Measurements from ENCODE around the gene KCNC3.

The KCNC3 gene

GRCh38 chr19:50308991-50309390, 20.2 kb downstream of the KCNC3 start:
- no peak for DNase-seq (ENCODE audit: low read depth in 1 of 2, low spot score in 1 of 2)
- in situ Hi-C loops (cut with HindIII; ENCODE audit: low pct_unique_long_range_greater_than_20kb, low sequenced_read_pairs): no loop called here
- TF ChIP-seq JUND (IDR thresholded peaks at IDR 0.05; ENCODE audit: low read depth): no peak

GRCh38 chr19:50303558-50303957, 25.6 kb downstream of the KCNC3 start:
- no peak for DNase-seq (ENCODE audit: low read depth in 1 of 2, low spot score in 1 of 2)
- TF ChIP-seq JUND (IDR thresholded peaks at IDR 0.05; ENCODE audit: low read depth): no peak
- in situ Hi-C loops (cut with HindIII; ENCODE audit: low pct_unique_long_range_greater_than_20kb, low sequenced_read_pairs): no loop called here

- no peak for TF ChIP-seq JUND (IDR thresholded peaks at IDR 0.05; ENCODE audit: low read depth)
- in situ Hi-C loops (cut with HindIII; ENCODE audit: low pct_unique_long_range_greater_than_20kb, low sequenced_read_pairs): no loop called here
- no peak for DNase-seq (ENCODE audit: low read depth in 1 of 2, low spot score in 1 of 2)
Measured at GRCh38 chr19:50301607-50301971, 27.6 kb downstream of the KCNC3 start.

- TF ChIP-seq JUND (IDR thresholded peaks at IDR 0.05; ENCODE audit: low read depth): no peak
- in situ Hi-C loops (cut with HindIII; ENCODE audit: low pct_unique_long_range_greater_than_20kb, low sequenced_read_pairs): no loop called here
- no peak for DNase-seq (ENCODE audit: low read depth in 1 of 2, low spot score in 1 of 2)
Measured at GRCh38 chr19:50300814-50301606, 28.2 kb downstream of the KCNC3 start.

GRCh38 chr19:50300051-50300450, 29.1 kb downstream of the KCNC3 start:
- no peak for DNase-seq (ENCODE audit: low read depth in 1 of 2, low spot score in 1 of 2)
- no peak for TF ChIP-seq JUND (IDR thresholded peaks at IDR 0.05; ENCODE audit: low read depth)
- in situ Hi-C loops (cut with HindIII; ENCODE audit: low pct_unique_long_range_greater_than_20kb, low sequenced_read_pairs): no loop called here

- in situ Hi-C loops (cut with HindIII; ENCODE audit: low pct_unique_long_range_greater_than_20kb, low sequenced_read_pairs): no loop called here
- DNase-seq (ENCODE audit: low read depth in 1 of 2, low spot score in 1 of 2): no peak
- TF ChIP-seq JUND (IDR thresholded peaks at IDR 0.05; ENCODE audit: low read depth): no peak
Measured at GRCh38 chr19:50293263-50294004, 35.7 kb downstream of the KCNC3 start.

GRCh38 chr19:50292216-50292827, 36.9 kb downstream of the KCNC3 start:
- in situ Hi-C loops (cut with HindIII; ENCODE audit: low pct_unique_long_range_greater_than_20kb, low sequenced_read_pairs): no loop called here
- no peak for DNase-seq (ENCODE audit: low read depth in 1 of 2, low spot score in 1 of 2)
- TF ChIP-seq JUND (IDR thresholded peaks at IDR 0.05; ENCODE audit: low read depth): no peak

- DNase-seq (ENCODE audit: low read depth in 1 of 2, low spot score in 1 of 2): no peak
- in situ Hi-C loops (cut with HindIII; ENCODE audit: low pct_unique_long_range_greater_than_20kb, low sequenced_read_pairs): no loop called here
- no peak for TF ChIP-seq JUND (IDR thresholded peaks at IDR 0.05; ENCODE audit: low read depth)
Measured at GRCh38 chr19:50290775-50291174, 38.4 kb downstream of the KCNC3 start.

- in situ Hi-C loops (cut with HindIII; ENCODE audit: low pct_unique_long_range_greater_than_20kb, low sequenced_read_pairs): no loop called here
- DNase-seq (ENCODE audit: low read depth in 1 of 2, low spot score in 1 of 2): no peak
- TF ChIP-seq JUND (IDR thresholded peaks at IDR 0.05; ENCODE audit: low read depth): no peak
Measured at GRCh38 chr19:50290011-50290410, 39.2 kb downstream of the KCNC3 start.

- in situ Hi-C loops (cut with HindIII; ENCODE audit: low pct_unique_long_range_greater_than_20kb, low sequenced_read_pairs): no loop called here
- no peak for DNase-seq (ENCODE audit: low read depth in 1 of 2, low spot score in 1 of 2)
Measured at GRCh38 chr19:50288954-50289353, 40.2 kb downstream of the KCNC3 start.

GRCh38 chr19:50287331-50287730, 41.8 kb downstream of the KCNC3 start:
- in situ Hi-C loops (cut with HindIII; ENCODE audit: low pct_unique_long_range_greater_than_20kb, low sequenced_read_pairs): no loop called here
- no peak for DNase-seq (ENCODE audit: low read depth in 1 of 2, low spot score in 1 of 2)
- TF ChIP-seq JUND (IDR thresholded peaks at IDR 0.05; ENCODE audit: low read depth): no peak

More at GRCh38 chr19:50288954-50289353, 40.2 kb downstream of the KCNC3 start:
- no peak for TF ChIP-seq JUND (IDR thresholded peaks at IDR 0.05; ENCODE audit: low read depth)

- in situ Hi-C loops (cut with HindIII; ENCODE audit: low pct_unique_long_range_greater_than_20kb, low sequenced_read_pairs): no loop called here
- no peak for TF ChIP-seq JUND (IDR thresholded peaks at IDR 0.05; ENCODE audit: low read depth)
- no peak for DNase-seq (ENCODE audit: low read depth in 1 of 2, low spot score in 1 of 2)
Measured at GRCh38 chr19:50286443-50286842, 42.7 kb downstream of the KCNC3 start.

- DNase-seq (ENCODE audit: low read depth in 1 of 2, low spot score in 1 of 2): no peak
- in situ Hi-C loops (cut with HindIII; ENCODE audit: low pct_unique_long_range_greater_than_20kb, low sequenced_read_pairs): no loop called here
- no peak for TF ChIP-seq JUND (IDR thresholded peaks at IDR 0.05; ENCODE audit: low read depth)
Measured at GRCh38 chr19:50285833-50286232, 43.3 kb downstream of the KCNC3 start.

Data from T47D (cell line).